ENCODE results near the gene PLD4.

GRCh38 chr14:104971447-104972240 lies 47.0 kb downstream of the PLD4 start:
- TF ChIP-seq, protein P1, sequence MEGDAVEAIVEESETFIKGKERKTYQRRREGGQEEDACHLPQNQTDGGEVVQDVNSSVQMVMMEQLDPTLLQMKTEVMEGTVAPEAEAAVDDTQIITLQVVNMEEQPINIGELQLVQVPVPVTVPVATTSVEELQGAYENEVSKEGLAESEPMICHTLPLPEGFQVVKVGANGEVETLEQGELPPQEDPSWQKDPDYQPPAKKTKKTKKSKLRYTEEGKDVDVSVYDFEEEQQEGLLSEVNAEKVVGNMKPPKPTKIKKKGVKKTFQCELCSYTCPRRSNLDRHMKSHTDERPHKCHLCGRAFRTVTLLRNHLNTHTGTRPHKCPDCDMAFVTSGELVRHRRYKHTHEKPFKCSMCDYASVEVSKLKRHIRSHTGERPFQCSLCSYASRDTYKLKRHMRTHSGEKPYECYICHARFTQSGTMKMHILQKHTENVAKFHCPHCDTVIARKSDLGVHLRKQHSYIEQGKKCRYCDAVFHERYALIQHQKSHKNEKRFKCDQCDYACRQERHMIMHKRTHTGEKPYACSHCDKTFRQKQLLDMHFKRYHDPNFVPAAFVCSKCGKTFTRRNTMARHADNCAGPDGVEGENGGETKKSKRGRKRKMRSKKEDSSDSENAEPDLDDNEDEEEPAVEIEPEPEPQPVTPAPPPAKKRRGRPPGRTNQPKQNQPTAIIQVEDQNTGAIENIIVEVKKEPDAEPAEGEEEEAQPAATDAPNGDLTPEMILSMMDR (conservative IDR thresholded peaks at IDR 0.05 in 1 of 2, IDR thresholded peaks at IDR 0.05 in 1 of 2; ENCODE audit: extremely low read depth in 1 of 2, insufficient read depth in 1 of 2, low read depth in 1 of 2, low read length in 2 of 2), result no peak
- TF ChIP-seq EZH2 (IDR thresholded peaks at IDR 0.05; ENCODE audit: borderline replicate concordance, low read length), result no peak
